RPMI7951 (cell line): Measurements from ENCODE around the gene KRTAP10-11. TPM values are rescaled to one million over a fixed set of nuclear protein-coding genes. Genes with fewer than 3 reads are reported as not detected.
"Not testable (repeated sequence)": the region's sequence is repeated elsewhere in the genome, so short reads cannot be mapped to it uniquely, and the experiment has no call there.

ENCODE experiments used
- DNase-seq: peaks from one replicate; pipeline ENCODE4 v3.0.0-alpha.2; 2012; ENCODE audit warnings: low read depth
- total RNA-seq: library from RNA; depleted of rRNA; stranded (reverse); fragments of >200 nt; shearing (Covaris generic); gene quantifications from 2 replicates; pipeline ENCODE4 v1.2.3, GENCODE V29; 2014

KRTAP10-11 gene
- total RNA-seq, 1 experiment from 2014 or later, result not detected

DNA sequence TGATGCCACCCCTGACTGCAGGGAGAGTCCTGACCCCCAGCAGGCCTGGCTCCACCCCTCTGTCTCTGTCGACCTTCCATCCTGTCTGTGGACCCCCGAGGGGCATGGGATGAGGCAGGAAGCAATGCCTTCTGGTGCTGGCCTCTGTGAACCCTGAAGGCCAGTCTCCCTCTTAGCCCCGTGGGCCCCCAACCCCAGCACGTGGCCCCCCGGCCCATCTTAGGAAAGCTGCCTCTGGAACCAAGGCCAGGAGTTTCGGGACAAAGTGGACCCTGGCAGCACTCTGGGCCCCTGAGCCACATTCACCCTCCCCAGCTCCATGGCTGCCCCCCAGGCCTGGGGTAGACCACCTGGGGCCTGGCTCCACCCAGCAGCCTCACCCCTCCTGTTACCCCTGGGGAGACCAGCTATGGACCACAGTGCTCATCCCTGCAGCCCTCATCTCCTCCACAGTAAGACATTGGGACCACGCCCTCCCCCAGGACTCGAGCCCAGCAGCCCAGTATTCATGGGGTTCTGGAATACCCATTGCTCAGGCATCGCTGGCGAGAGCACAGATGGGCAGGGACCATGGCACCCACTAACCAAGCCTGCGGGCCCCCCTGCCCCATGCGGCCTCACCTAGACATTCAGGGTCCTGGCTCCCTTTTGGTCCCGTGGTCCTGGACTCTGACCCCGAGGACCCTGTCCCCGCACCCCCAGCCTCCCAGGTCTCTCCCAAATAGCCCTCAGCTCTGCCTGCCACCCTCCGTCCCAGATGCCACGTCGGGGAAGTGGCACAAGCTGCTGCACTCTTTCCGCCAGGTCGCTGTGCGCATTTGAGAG, 7.5 kb upstream of the KRTAP10-11 start:
- DNase-seq, result not testable (repeated sequence)

DNA sequence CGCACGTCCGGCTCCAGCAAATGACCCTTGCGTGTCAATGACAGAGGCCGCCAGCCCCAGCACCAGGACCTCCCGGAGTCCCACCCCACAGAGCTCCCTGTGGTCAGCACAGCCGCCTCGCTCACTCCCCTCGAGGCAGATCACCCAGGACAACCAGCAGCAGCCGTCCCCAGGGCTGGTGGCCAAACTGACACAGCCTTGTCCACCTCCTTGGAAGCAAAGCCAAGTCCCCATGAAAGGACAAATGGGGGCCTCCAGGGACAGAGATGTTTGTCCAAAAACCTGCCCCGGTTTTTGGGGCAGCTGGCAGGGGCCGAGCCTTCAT, 6.9 kb upstream of the KRTAP10-11 start:
- DNase-seq, result no peak

DNA sequence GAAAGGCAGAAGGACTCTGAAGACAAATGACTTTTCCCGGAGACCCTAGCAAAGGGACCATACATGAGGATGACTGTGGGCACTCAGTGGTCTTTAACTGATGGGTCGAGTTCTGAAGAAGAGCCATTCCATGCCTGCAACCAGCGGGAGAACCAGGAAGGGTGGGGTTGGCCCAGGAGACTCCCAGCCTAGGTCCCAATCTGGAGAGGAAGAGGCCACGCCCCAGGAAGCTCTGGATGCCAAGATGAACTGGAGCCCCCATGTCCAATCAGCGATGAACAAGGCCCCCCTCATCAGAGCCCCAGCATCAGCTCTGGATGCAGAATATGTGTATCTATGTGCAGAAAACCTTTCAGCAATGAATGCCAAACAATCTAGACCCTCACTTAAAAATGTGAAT, 5.5 kb upstream of the KRTAP10-11 start:
- no peak for DNase-seq

DNA sequence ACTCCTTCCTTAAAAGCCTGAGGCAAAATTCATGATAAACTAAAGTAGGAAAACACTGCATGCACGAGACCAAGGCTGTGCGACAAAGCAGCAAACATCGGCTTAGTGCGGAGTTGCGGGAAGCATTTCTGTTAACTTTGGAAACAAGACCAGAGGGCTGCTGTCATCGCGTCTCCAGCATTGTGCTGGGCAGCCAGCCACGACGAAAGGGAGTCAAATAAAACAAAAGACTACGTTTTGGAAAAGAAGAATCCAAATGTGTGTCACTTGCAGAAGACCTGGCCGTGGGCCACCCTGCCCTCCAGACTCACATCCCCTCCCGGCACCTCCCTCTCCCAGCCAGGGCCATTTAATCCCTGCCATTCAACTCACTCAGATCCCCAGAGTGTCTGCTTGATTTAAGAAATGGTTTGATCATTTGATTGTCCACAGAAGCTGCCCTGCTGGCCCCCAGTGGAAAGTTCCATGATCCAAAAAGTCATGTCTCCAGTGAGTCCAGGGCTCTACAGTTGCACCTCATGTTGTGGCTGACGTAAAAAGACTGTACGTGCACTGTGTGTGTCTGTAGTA, 2.4 kb upstream of the KRTAP10-11 start:
- no peak for DNase-seq

DNA sequence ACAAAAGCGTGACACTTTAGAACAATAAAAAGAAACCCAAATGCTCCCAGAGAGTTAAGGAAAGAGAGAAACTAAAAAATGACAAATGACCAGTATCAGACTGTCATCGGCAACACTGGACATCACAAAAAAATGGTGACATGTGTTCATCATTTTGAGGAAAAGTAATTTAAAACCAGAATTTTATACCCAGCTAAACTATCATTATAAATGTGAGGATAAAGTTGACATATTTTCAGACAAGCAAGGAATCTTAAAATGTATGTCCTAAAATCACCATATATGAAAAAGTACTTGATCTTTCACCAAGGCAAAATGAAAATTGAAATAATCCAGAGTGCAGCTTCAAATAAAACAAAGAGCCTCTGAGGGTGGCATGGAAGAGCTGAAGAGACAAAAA, 1.3 kb upstream of the KRTAP10-11 start:
- no peak for DNase-seq

DNA sequence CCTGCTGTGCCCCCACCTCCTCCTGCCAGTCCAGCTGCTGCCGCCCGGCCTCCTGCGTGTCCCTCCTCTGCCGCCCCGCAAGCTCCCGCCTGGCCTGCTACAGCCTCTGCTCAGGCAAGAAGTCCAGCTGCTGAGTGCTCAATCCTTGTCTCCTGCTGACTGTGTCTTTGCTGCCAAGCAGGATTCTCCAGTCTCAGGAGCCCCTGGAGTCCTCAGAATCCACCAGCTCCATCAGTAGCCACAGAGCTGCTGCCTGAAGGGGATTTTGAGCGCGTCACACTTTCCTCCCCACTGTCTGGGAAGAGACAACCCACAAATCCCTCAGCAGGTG, 973 bp downstream of the KRTAP10-11 start:
- DNase-seq, result no peak

DNA sequence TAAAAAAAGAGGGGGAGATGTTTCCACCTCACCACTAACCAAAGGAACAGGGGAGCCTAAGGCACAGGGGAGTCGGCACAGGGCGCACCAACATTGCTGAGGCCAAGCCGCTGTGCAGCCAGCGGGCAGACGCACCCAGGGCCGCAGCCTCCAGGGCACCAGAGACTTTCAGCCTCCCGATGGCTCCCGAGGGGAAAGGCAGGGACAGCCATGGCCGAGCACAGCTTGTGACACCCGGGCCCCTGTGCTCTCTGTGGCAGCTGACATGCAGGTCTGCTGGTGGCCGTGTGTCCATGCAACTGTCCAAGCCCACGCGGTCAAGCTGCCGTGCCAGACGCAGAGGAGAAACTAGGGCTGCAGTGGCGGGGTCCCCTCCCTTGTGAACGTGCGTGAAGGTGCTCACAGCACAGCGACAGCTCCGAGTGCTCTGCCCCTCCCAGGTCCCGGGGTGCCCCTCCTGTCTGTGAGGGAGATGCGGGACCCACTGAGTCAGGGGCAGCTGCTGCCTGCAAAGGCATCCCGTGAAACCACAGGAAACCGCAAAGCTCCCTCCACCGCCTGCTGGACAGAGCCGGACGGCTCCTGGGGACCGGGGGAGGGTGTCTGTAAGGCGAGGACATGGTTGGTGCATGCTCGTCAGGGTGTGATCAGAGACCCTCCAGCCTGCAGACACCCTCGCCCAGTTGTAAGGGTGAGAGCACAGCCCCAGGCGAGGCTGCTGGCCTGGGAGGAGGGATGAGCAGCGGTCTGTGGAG, 2.5 kb downstream of the KRTAP10-11 start:
- no peak for DNase-seq

DNA sequence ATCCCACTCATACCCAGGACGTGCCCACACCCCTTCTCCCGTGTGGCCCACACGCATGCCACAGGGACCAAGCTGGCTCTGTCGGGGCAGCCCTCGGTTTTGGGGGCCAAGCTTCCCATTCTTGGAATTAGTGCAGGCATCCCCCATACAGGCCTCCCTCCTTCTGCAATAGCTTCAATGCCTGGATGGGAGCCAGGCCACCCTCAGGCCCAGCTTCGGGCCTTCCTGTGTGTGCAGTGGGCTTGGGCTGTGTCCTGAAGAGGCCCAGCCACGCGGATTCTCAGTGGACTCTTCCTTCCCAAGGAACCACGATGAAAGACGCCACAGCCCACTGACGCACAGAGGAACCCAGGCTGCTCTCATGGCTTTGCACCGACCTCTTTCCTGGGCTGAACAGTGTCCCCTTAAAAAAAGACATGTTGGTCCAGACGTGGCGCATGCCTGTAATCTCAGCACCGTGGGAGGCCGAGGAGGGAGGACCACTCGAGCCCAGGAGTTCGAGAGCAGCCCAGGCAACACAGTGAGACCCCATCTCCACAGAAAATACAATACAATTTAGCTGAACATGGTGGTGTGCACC, 3.4 kb downstream of the KRTAP10-11 start:
- no peak for DNase-seq

DNA sequence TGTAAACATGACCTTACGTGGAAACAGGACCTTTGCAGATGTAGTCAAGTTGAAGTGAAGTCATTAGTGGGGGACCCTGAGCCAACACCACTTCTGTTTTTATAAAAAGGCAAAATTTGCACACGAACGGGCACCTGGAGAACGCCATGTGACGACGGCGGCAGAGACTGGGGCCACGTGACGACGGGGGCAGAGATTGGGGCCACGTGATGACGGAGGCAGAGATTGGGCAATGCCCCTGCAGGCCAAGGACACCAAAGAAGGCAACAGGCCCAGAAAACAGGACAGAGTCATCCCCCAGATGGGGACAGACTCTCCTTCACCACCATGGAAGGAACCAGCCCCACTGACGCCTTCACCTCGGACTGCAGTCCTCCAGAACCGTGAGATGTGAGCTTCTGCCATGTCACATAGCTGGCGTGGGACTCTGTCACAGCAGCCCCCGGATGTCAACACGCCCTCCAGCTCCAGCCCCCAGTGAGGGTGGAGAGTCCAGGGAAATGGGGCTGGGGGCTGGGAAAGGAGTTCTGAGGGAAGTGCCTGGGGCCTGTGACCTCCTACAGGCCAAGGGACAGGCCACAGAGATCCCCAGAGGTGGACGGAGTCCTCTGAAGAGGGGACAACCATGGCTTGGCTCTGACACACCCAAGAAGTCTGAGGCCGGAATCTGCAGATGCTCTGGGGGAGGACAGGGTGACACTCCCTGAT, 4.2 kb downstream of the KRTAP10-11 start:
- DNase-seq, result no peak

DNA sequence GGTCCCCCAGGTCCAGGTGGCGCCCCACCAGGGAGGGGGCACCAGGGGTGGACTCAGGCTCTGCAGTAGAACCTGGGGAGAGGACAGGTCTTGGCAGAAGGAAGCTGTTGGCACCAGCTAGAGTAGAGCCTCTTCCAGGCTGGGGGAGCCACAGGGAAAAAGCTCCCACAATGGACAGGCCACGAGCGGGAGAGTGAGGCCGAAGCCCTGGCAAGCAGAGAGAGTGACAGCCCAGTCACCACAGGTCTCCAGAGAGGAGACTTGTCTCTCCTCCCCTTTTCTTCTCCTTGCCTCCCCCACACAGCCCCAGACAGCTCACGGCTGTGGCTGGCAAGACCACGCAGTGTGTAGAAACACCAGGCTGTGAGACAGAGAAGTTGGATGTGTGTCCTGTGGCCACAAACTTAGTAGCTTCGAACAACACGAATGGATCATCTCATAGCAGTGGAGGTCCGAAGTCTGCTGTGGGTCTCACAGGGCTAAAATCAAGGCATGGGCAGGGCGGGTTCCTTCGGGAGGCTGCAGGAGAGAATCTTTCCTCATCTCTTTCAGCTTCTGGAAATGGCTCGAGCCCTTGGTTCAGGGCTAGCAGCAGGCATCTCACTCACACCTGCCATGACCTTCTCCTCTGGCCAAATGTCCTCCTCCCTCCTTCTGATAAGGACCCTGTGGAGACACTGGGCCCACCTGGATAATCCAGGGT, 4.9 kb downstream of the KRTAP10-11 start:
- DNase-seq, result no peak

DNA sequence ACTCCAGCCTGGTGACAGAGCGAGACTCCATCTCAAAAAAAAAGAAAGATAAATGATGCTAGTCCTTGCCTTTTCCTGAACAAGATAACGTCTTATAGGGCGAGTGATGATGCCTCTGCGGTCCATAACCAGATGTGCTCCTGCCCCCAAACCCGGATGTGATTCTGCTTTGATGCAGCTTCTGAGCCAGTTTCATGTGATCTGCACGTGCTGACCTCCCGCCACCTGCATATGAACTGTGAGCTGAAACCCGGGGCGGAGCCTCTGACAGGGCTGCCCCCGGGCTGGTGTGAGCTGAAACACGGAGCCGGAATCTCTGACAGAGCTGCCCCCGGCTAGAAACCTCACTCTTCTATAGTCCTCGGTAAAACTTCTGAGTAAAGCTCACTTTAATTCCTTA, 6.9 kb downstream of the KRTAP10-11 start:
- peak; percentile 3 for DNase-seq

DNA sequence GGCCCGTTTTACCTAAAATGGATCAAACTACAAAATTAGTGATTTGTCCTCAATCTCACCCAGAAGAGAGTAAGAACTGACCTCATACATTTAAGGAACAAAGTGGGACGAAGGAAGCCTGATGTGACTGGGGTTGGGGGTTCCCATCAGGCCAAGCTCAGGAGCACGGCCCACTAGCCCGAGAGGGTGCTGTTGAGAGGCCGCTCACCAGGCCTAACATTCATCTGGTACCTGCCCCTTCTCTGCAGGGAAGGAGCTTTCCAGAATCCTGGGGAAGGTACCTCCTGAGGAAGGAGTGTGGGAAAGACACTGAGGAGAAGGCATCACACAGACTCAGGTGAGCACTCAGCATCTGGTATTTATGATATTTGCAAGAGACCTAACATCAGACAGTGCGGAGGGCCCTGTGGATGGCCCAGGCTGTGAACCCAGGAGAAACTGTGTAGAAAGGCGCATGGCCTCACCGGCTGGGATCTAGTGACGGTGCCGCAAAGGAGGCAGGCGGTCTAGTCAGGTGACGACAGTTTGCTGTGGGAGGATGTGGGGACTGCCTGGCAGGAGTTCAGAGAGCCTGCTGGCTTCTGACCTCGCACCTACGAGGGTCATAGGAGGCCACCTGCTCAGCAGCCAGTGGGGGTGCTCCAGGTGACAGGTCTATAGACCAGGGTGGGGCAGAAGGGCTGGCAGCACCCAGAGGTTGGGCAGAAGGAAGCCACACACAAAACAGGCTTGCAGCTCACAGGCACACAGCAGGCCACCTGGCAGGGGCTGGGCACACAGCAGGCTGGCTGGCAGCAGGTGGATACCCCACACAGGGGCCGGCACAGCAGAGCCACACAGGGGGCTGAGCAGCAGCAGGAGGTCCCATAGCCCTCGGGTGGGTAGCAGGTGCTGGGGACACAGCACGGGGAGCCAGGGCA, 7.7 kb downstream of the KRTAP10-11 start:
- DNase-seq, result no peak

DNA sequence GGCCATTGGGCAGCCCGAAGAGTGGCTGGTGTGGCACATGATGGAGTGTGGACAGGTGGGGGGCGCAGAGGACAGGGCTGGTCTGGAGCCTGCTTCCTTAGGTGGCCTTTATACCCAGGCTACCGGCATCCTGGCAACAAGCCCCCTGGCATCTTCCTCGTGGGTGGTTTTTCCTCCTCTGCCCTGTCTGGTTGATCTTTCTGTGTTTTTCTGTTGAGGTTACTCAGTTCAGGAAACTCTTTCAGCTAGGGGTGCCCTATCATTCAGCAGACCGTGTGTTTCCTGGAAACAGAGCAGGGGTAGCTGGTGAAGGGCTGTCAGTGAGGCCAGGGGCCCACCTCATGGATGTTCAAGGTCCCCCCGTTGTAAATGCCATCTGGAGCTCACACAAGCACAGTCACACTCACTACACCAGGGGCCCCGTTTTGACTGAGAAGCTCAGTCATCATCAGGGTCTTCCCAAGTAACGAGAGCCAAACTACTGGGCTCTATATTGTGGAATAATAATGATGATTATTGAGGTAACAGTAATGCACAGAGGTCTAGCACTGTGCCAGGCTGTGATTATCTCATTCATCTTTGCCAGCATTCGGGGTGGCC, 8.5 kb downstream of the KRTAP10-11 start, which contains the start of gene KRTAP12-4:
Gene KRTAP12-4, minus strand, starts transcription at position 84 of the 600 bp plus-strand sequence. Its CDS starts 45 bp downstream, at position 39.
- DNase-seq, result no peak

DNA sequence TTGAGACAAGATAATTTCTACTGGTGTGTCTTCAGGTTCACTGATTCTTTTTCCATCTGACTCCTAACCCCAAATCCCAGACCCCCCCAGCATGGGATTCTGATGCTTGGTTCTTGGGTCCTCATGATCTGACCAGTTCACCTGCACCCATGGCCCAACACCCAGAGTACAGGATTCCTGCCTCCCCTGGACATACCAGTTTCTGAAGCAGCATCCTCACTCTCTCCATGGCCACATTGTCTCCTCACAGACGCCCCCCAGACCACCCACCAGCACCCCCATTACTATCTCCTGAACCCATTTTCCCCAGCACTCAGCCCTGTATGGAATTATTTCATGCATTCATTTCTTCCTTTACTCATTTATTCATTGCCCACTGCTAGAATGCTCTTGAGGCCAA, 10.7 kb downstream of the KRTAP10-11 start:
- DNase-seq, result no peak

DNA sequence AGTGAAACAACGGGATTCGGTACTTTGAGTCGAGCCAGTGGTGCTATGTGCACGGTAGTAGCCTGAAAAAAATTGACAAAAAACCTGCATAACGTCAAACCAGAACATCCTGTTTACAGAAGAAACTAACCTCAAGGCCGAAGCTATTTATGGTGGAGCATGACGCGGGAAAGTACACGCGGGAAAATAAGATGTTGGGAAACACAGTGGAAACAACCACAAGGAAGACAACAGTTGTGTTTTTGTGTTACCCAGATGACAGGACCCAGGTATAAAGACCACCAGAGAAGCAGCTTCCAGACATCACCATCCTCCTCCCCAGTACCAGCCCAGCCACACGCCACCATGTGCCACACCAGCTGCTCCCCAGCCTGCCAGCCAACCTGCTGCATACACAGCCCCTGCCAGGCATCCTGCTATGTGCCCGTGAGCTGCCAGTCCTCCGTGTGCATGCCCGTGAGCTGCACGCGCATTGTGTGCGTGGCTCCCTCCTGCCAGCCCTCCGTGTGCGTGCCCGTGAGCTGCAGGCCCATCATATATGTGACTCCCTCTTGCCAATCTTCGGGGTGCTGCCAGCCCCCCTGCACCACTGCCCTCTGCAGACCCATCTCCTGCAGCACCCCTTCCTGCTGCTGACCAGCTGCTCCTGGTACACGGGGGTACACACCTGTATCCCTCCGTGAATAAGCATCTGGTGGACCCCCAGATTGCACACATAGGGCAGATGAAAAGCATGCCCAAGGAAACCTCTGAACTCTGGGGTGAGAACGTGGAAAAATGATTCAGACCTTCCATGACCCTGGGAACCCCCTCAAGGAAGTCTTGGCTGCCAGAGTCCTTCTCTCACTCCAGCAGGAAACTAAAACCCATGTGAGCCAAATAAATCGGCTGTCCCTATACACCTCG, 11.7 kb downstream of the KRTAP10-11 start, which contains the start of gene KRTAP12-3:
Gene KRTAP12-3, plus strand, starts transcription at position 298 of the 906 bp plus-strand sequence. Its CDS starts 48 bp downstream, at position 346.
- peak; percentile 1 for DNase-seq

DNA sequence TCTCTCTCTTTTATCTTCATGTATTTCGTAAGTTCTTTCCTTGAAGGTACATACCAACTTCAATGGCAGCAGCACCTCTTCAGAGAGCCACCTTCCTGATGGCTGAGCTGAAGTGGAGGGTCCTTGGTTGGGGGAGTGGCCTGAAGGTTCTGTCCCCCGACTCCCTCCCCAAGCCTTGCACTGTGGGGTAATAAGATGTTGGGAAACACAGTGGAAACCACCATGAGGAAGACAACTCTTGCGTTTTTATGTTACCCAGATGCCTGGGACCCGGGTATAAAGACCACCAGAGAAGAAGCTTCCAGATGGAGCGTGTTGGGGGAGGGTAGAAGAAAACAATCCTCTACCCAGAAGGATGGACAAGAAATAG, 12.3 kb downstream of the KRTAP10-11 start:
- no peak for DNase-seq

DNA sequence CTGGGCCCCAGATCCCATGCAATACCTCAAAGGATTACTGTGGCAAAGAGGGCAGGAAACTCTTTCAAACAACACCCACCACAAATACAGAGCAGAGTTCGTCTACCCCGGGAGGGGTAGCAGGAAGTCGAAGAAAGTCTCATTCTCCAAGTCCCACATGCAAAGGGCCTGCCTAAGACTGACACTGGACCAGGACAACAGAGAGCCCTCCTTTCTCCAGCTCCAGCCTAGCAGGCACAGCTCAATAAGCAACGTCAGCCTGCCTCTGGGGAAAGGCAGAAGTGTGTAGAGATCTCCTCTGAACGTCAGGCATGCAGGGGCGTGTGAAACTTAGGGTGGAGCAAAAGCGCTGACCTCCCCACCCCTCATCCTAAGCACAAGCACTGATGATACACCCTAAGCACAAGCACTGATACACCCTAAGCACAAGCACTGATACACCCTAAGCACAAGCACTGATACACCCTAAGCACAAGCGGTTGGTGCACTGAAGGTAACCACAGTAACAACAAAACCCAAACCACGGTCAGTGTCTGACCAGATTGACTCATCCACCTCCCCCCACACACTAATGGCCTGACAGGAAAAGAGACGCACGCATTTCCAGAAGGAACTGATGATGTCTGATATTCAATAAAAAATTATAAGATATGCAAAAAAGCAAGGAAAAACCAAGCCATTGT, 12.8 kb downstream of the KRTAP10-11 start:
- DNase-seq, result peak; percentile 2

DNA sequence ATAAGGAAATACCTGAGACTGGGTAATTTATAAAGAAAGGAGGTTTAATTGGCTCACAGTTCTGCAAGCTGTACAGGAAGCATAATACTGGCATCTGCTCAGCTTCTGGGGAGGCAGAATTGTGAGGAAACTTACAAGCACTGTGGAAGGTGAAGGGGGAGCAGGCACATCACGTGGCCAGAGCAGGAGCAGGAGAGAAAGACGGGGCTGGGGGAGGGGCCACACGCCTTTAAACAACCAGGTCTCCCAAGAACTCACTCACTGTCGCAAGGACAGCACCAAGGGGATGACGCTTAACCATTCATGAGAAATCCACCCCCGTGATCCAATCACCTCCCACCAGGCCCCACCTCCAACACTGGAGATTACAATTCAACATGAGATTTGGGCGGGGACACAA, 15.4 kb downstream of the KRTAP10-11 start:
- DNase-seq, result not testable (repeated sequence)
